Measurements from ENCODE around the gene RABGAP1.
A peak's percentile ranks its signal among the peaks of the same experiment; 100 is the strongest.

Gene RABGAP1

DNA sequence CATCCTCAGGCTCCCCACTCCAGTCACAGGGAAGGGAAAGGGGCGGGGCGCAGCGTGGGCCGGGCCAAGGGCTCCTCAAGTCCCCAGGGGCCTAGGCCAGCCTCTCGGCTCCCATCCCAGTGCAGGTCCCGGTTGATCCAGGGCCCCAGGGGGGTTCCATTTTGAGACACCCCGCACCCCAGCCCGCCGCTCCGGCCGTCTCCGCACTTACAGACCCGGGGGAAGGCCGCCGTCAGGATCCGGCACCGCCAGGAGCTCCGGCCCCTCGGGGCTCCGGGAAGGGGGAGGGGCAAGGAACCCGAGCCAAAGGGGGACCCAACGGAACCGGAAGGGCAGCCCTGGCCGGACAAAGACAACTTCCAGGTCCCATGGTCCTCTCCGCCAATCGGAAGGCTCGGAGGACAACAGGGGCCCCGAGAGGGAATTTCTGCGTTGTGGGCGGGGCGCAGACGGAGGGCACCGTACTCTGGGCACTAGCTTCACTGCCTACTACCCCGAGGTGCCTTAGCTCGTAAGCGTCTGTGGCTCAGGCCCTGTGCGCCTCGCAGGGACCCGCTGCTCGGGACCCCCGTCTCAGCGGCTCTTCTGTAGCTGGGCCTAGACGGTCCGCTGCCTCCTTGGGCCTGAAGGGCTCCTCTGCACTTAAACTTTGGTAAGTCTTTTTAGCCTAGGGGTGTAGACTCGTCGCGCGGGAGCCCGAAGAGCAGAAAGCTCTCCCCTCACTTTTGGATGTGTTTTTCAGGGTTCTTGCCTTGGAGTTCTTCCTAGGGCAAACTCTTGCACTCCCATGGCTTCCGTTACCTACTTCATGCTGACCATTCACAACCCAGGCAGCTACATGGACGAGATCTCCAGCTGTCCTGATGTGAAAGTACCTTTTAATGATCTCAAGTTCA is 9.3 kb upstream of the RABGAP1 start, which contains the start of gene ZBTB26:
Gene ZBTB26, minus strand, starts transcription at position 287 of the 896 bp plus-strand sequence. CDS start 11,578 bp downstream, outside the sequence.
- H3K4me3 ChIP-seq (ENCODE audit: control insufficient read depth, low read depth, low read length) = peak within 1 kb of the TSS; percentile 96
- TF ChIP-seq, protein P1, sequence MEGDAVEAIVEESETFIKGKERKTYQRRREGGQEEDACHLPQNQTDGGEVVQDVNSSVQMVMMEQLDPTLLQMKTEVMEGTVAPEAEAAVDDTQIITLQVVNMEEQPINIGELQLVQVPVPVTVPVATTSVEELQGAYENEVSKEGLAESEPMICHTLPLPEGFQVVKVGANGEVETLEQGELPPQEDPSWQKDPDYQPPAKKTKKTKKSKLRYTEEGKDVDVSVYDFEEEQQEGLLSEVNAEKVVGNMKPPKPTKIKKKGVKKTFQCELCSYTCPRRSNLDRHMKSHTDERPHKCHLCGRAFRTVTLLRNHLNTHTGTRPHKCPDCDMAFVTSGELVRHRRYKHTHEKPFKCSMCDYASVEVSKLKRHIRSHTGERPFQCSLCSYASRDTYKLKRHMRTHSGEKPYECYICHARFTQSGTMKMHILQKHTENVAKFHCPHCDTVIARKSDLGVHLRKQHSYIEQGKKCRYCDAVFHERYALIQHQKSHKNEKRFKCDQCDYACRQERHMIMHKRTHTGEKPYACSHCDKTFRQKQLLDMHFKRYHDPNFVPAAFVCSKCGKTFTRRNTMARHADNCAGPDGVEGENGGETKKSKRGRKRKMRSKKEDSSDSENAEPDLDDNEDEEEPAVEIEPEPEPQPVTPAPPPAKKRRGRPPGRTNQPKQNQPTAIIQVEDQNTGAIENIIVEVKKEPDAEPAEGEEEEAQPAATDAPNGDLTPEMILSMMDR (conservative IDR thresholded peaks at IDR 0.05; ENCODE audit: control insufficient read depth, insufficient read depth, low read depth, low read length) = no peak
- peak; percentile 88 for DNase-seq (ENCODE audit: low read depth)

DNA sequence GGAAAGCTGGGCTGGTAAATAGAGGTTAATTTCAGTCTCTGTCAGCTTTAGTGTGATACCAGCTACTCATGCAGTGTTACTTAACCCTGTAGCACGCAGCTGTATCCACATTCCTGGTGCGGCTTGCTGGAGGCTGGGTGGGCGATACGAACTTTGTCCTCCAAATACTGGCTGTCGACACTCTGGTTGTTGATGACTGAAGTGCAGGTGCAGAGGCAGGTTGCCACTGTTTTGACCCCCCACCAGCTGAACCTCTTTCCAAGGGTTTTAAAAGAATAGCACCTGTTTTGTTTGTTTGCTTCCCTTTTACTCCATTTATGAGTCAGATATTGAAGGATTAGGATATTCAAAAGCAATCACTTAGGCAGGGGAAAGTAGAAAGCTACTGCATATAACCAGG is 4.4 kb upstream of the RABGAP1 start:
- TF ChIP-seq, protein P1 (conservative IDR thresholded peaks at IDR 0.05; ENCODE audit: control insufficient read depth, insufficient read depth, low read depth, low read length) = no peak
- no peak for DNase-seq (ENCODE audit: low read depth)
- no peak overlapping the region for H3K4me3 ChIP-seq (ENCODE audit: control insufficient read depth, low read depth, low read length)

DNA sequence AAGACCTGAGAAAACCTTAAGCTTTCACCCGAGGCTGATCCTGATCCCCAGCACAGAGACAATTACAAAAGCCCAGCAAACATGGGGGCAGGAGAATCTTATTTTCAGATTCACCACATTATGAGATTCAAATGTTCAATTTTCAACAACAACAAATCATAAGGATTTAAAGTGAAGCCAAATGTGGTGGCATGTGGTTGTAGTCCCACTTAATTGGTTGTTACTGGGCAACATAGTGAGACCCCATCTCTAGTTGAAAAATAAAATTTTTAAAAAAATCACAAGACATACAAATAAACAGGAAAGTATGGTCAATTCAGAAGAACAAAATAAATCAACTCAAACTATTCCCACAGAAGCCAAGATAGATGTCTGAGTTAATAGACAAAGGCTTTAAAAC is 3.9 kb upstream of the RABGAP1 start:
- no peak overlapping the region for H3K4me3 ChIP-seq (ENCODE audit: control insufficient read depth, low read depth, low read length)
- no peak for DNase-seq (ENCODE audit: low read depth)
- TF ChIP-seq, protein P1 (conservative IDR thresholded peaks at IDR 0.05; ENCODE audit: control insufficient read depth, insufficient read depth, low read depth, low read length) = no peak

DNA sequence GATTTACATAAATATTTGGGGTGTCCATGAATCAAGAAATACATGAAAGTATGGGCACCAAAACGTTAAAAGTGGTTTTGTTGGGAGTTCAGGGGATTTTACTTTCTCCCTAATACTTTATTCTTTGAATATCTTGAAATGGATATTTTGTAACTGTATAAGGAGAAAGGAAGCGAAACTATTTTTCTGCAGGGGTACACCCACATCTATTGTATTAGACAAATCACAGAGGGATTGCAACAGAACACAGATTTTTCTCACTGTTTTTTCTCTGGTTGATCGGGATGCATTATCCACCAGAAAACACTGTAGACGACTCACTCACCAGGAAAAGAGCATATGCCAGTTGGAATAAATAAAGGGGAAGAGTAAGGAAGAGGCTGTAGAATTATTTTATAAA is 1.2 kb upstream of the RABGAP1 start:
- DNase-seq (ENCODE audit: low read depth) = no peak
- no peak overlapping the region for H3K4me3 ChIP-seq (ENCODE audit: control insufficient read depth, low read depth, low read length)
- TF ChIP-seq, protein P1 (conservative IDR thresholded peaks at IDR 0.05; ENCODE audit: control insufficient read depth, insufficient read depth, low read depth, low read length) = no peak

DNA sequence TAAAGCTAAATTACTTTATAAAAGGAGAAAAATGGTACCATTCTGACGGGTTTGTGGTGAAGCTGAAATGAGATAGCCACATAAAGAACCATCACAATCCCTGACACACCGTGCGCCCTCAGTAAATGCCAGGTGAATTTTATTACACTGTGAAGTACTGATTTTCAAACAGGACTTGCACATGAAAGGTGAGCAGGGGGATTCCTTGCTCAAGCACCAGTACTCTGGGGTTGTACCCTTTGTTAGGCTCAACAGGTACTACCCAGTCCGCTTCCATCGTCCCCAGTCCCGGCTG is 419 bp upstream of the RABGAP1 start:
- peak overlapping the region; percentile 47 for H3K4me3 ChIP-seq (ENCODE audit: control insufficient read depth, low read depth, low read length)
- DNase-seq (ENCODE audit: low read depth) = no peak
- TF ChIP-seq, protein P1 (conservative IDR thresholded peaks at IDR 0.05; ENCODE audit: control insufficient read depth, insufficient read depth, low read depth, low read length) = no peak

DNA sequence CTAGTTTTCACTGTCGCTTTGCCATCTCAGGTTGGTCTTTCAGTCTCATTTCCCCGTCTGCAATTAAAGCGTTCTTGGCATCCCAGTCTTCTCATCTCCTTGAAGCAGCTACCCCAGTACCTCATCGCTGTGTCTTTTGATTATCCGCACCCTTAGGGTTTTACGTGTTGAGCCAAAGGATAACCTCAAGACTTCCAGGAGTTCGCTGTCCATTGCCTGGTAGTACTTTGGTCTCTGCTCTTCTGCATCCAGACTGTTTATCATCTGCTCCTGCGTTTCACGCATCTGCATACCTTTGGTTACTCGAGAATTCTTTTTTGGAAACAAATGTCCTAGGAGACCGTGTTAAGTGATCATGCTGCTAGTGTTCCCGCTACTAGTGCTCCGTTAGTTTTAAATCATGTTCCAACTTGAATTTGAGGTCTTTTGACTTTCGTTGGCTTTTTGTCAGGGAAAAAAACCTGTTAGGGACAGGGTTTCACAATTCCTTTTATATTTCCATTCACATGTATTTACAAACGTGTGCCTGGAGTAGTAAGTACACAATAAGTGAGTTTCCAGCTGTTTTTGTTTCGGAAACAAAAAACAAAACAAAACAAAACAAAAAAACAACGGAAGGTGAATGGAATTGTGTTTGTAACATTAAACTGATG is 888 bp downstream of the RABGAP1 start:
- peak overlapping the region; percentile 76 for H3K4me3 ChIP-seq (ENCODE audit: control insufficient read depth, low read depth, low read length)
- TF ChIP-seq, protein P1 (conservative IDR thresholded peaks at IDR 0.05; ENCODE audit: control insufficient read depth, insufficient read depth, low read depth, low read length) = no peak
- DNase-seq (ENCODE audit: low read depth) = peak; percentile 67
